HCT116 (cell line): ENCODE results near the gene OR4D9. TPM values are rescaled to one million over a fixed set of nuclear protein-coding genes. Genes with fewer than 3 reads are reported as not detected.
"Not testable (repeated sequence)": the region's sequence is repeated elsewhere in the genome, so short reads cannot be mapped to it uniquely, and the experiment has no call there.

Source experiments
- ATAC-seq: fragments of 200-7000 bp; cut with Tn5 transposase; 2 replicates; pipeline ENCODE4 v1.9.1; 2020; ENCODE audit warnings: mild to moderate bottlenecking, moderate library complexity
- BruUV-seq: library from RNA; stranded (reverse); fragments of 400-500 nt; replicated peaks from 2 replicates; lab custom pipeline; 2021; lab: Mats Ljungman, UMichigan
- CTCF ChIA-PET: fragments of 300-600 bp; sonication (Branson Sonifier 250); formaldehyde crosslinking; loops from one replicate; lab custom pipeline; 2021; ENCODE audit warnings: antibody characterized with exemption; lab: Charles Lee
- POLR2A ChIA-PET: fragments of 300-600, 350-600 bp; sonication (Branson Sonifier 250); formaldehyde crosslinking; loops from one replicate; lab custom pipeline; 2021; ENCODE audit warnings: antibody characterized with exemption; lab: Charles Lee
- RAD21 ChIA-PET, 2 experiments: fragments of 300-600 bp; sonication (Branson Sonifier 250); formaldehyde crosslinking; loops; one replicate each; lab custom pipeline; 2023; ENCODE audit warnings: low total read pairs in 2 of 2; ENCODE audit not compliant: uncharacterized antibody in 2 of 2, unreplicated experiment in 2 of 2, low non-redundant PET in 1 of 2; lab: Charles Lee
- DNase-seq: peaks from one replicate; pipeline ENCODE4 v3.0.0-alpha.2; 2010; ENCODE audit warnings: low read depth, low spot score
- H2AFZ ChIP-seq: fragments of 200-600 bp; shearing (Covaris generic), sonication (generic); 2 replicates; pipeline ENCODE4 v1.6.1; 2017; ENCODE audit warnings: low read depth, mixed run types, mixed read lengths, antibody characterized with exemption, low read length; ENCODE audit not compliant: poor library complexity, severe bottlenecking
- H3K27ac ChIP-seq: 2 replicates; pipeline ENCODE4 v1.5.1; 2012; ENCODE audit warnings: low read depth, low read length
- H3K27me3 ChIP-seq: fragments of 200-600 bp; sonication (generic); 2 replicates; pipeline ENCODE4 v1.6.1; 2016; ENCODE audit warnings: mixed run types, low read length, mixed read lengths; ENCODE audit not compliant: insufficient read depth
- H3K36me3 ChIP-seq, 2 experiments: fragments of 200-500 bp in 1 of 2; fragments of 200-600 bp in 1 of 2; sonication (Bioruptor generic) in 1 of 2; sonication (generic) in 1 of 2; 2 replicates each; pipeline versions ENCODE4 v1.5.1 to v1.6.1; 2014 to 2016; ENCODE audit warnings: low read length in 2 of 2, inconsistent platforms in 1 of 2, mixed read lengths in 1 of 2, mixed run types in 1 of 2; ENCODE audit not compliant: insufficient read depth in 2 of 2, control insufficient read depth in 1 of 2
- H3K4me1 ChIP-seq, 2 experiments: fragments of 200-600 bp in 1 of 2; sonication (generic) in 1 of 2; 2 replicates each; pipeline versions ENCODE4 v1.5.1 to v1.6.1; 2012 to 2017; ENCODE audit warnings: low read length in 2 of 2, inconsistent platforms in 1 of 2, mild to moderate bottlenecking in 1 of 2, mixed read lengths in 1 of 2, mixed run types in 1 of 2, moderate library complexity in 1 of 2; ENCODE audit not compliant: insufficient read depth in 2 of 2, control insufficient read depth in 1 of 2
- H3K4me2 ChIP-seq: fragments of 200-600 bp; sonication (generic); 2 replicates; pipeline ENCODE4 v1.6.1; 2017; ENCODE audit warnings: mixed run types, low read length, mixed read lengths
- H3K4me3 ChIP-seq, 2 experiments: fragments of 200-600 bp in 1 of 2; sonication (generic) in 1 of 2; replicated peaks in 1 of 2; 2 replicates each; pipeline ENCODE4 v1.5.1; 2011 to 2016; ENCODE audit warnings: low read length in 2 of 2, control low read depth in 1 of 2, low read depth in 1 of 2, mild to moderate bottlenecking in 1 of 2, mixed read lengths in 1 of 2, mixed run types in 1 of 2
- H3K79me2 ChIP-seq: fragments of 200-600 bp; sonication (generic); 2 replicates; pipeline ENCODE4 v1.6.1; 2017; ENCODE audit warnings: mild to moderate bottlenecking, mixed run types, low read length, moderate library complexity, mixed read lengths; ENCODE audit not compliant: insufficient read depth
- H3K9ac ChIP-seq: fragments of 200-600 bp; sonication (generic); 2 replicates; pipeline ENCODE4 v1.6.1; 2016; ENCODE audit warnings: low read length, mixed read lengths
- H3K9me2 ChIP-seq: fragments of 200-600 bp; sonication (generic), shearing (Covaris generic); 2 replicates; pipeline ENCODE4 v1.6.1; 2017; ENCODE audit warnings: mixed run types, mild to moderate bottlenecking, moderate library complexity; ENCODE audit not compliant: insufficient read depth
- H3K9me3 ChIP-seq, 2 experiments: fragments of 200-500 bp in 1 of 2; fragments of 200-600 bp in 1 of 2; sonication (Bioruptor generic) in 1 of 2; sonication (generic) in 1 of 2; 2 replicates each; pipeline ENCODE4 v1.6.1; 2014 to 2017; ENCODE audit warnings: low read length in 2 of 2, mixed read lengths in 2 of 2, inconsistent platforms in 1 of 2, low read depth in 1 of 2, mild to moderate bottlenecking in 1 of 2, mixed run types in 1 of 2, moderate library complexity in 1 of 2; ENCODE audit not compliant: control insufficient read depth in 1 of 2, insufficient read depth in 1 of 2
- H4K20me1 ChIP-seq: fragments of 200-600 bp; sonication (generic), shearing (Covaris generic); 2 replicates; pipeline ENCODE4 v1.6.1; 2017; ENCODE audit warnings: mixed run types, mild to moderate bottlenecking, moderate library complexity; ENCODE audit not compliant: insufficient read depth
- ATF3 ChIP-seq: IDR thresholded peaks from 2 replicates; pipeline ENCODE4 v1.6.1; 2012
- CBX3 ChIP-seq: IDR thresholded peaks from 2 replicates; pipeline ENCODE4 v1.6.1; 2012; ENCODE audit warnings: low read depth
- EGR1 ChIP-seq: IDR thresholded peaks from 2 replicates; pipeline ENCODE4 v1.6.1; 2012; ENCODE audit warnings: low read depth
- EZH2 ChIP-seq: fragments of 200-600 bp; sonication (generic); IDR thresholded peaks from 2 replicates; pipeline ENCODE4 v1.6.1; 2017; ENCODE audit warnings: antibody characterized with exemption, mixed run types
- EZH2phosphoT487 ChIP-seq: fragments of 200-600 bp; IDR thresholded peaks from 2 replicates; pipeline ENCODE4 v1.6.1; 2018; ENCODE audit warnings: antibody characterized with exemption, borderline replicate concordance
- FOSL1 ChIP-seq: IDR thresholded peaks from 2 replicates; pipeline ENCODE4 v1.6.1; 2012; ENCODE audit warnings: low read depth
- POLR2A ChIP-seq: IDR thresholded peaks from 2 replicates; pipeline ENCODE4 v1.7.0; 2011; ENCODE audit warnings: borderline replicate concordance; ENCODE audit not compliant: insufficient read depth, insufficient read length; ENCODE audit errors: extremely low read depth
- POLR2AphosphoS5 ChIP-seq: IDR thresholded peaks from 2 replicates; pipeline ENCODE4 v1.6.1; 2011; ENCODE audit warnings: mild to moderate bottlenecking, low read depth, low read length, moderate library complexity
- SP1 ChIP-seq: IDR thresholded peaks from 2 replicates; pipeline ENCODE4 v1.6.1; 2012; ENCODE audit warnings: low read depth
- ZNF274 ChIP-seq: fragments of 200-500 bp; sonication (Bioruptor generic); IDR thresholded peaks from 2 replicates; pipeline ENCODE4 v1.6.1; 2014; ENCODE audit warnings: mild to moderate bottlenecking, low read depth, low read length, inconsistent platforms
- intact Hi-C: fragments of 100-400 bp; cut with micrococcal nuclease; formaldehyde crosslinking; loops from 2 replicates; pipeline ENCODE4 v1.10.0; 2022
- total RNA-seq: library from RNA; stranded (reverse); gene quantifications from one replicate; pipeline ENCODE4 v1.2.1, GENCODE V29; 2021; ENCODE audit not compliant: unreplicated experiment
- TF ChIP-seq, protein P1 (sequence below), 3 experiments: fragments of 200-600 bp in 1 of 3; sonication (generic) in 1 of 3; IDR thresholded peaks in 2 of 3; conservative IDR thresholded peaks in 1 of 3; 2 replicates each; pipeline ENCODE4 v1.5.1; 2012 to 2017; ENCODE audit warnings: low read depth in 2 of 3, low read length in 2 of 3, antibody characterized with exemption in 1 of 3, borderline replicate concordance in 1 of 3, control low read depth in 1 of 3, mild to moderate bottlenecking in 1 of 3, mixed read lengths in 1 of 3, mixed run types in 1 of 3, moderate library complexity in 1 of 3; ENCODE audit not compliant: insufficient read depth in 1 of 3
- TF ChIP-seq, protein P2 (sequence below): IDR thresholded peaks from 2 replicates; pipeline ENCODE4 v1.6.1; 2011; ENCODE audit warnings: mild to moderate bottlenecking, low read length, moderate library complexity; ENCODE audit not compliant: insufficient replicate concordance; ENCODE audit errors: extremely low read depth

OR4D9 gene
- total RNA-seq, 1 experiment from 2014 or later = not detected

DNA sequence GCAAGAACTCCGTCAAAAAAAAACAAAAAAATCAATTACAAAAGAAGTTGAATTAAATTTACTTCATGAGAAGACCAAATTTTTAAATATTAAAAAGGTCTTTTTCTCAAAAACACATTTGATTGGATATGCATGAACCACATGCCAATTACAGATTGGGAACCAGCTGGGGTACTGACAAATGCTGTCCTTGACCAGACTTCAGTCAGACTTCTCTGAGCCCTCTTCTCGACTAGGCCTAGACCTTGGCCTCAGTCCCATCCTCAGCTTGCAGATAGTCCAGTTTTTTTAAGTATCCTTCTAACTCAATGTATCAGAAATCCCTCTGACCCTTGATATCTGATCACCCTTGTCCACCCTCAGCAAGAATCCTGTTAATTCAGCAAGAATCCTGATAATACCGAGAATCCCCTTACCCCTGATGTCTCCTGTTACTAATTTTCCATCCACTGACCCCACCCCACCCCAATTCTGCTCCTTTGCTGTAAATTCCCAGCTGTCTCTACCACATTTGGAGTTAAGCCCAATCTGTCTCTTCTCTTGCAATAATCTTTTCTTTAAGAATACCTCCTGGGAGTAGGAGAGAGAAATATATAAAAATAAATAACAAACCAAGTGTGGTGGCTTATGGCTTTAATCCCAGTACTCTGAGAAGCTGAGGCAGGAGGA lies 30.9 kb downstream of the OR4D9 start (continued):
- TF ChIP-seq ATF3 = no peak
- TF ChIP-seq POLR2A = no peak
- TF ChIP-seq EZH2 = no peak
- TF ChIP-seq CBX3 = no peak
- TF ChIP-seq EGR1 = no peak

- DNase-seq, H3K9me3 ChIP-seq, RAD21 ChIA-PET, CTCF ChIA-PET, H3K79me2 ChIP-seq, H2AFZ ChIP-seq, H3K27me3 ChIP-seq, H3K27ac ChIP-seq, BruUV-seq, H3K9ac ChIP-seq, POLR2A ChIA-PET, H3K36me3 ChIP-seq, H4K20me1 ChIP-seq, intact Hi-C loops, H3K4me3 ChIP-seq, H3K4me2 ChIP-seq, H3K9me2 ChIP-seq, ATAC-seq: not testable (repeated sequence)
- H3K4me1 ChIP-seq = peaks cover 32 to 49% of the 10 kb centered on the region in 2 experiments
Observed at GRCh38 chr11:59543713-59544112, 32.4 kb downstream of the OR4D9 start.

- ChIA-PET CTCF (no interaction called here), RAD21 (no interaction called here), POLR2A (no interaction called here)
- Histone ChIP-seq H3K9me2 (no peaks in the 10 kb centered on the region), H3K9ac (peak overlapping the region; percentile 61), H3K27me3 (no peaks in the 10 kb centered on the region), H3K4me2 (peak overlapping the region; percentile 76), H3K27ac (peak overlapping the region; percentile 76), H3K4me3 (peak overlapping the region; percentile 36 to 48), H3K9me3 (no peaks in the 10 kb centered on the region), H3K4me1 (peaks cover 43 to 60% of the 10 kb centered on the region in 2 experiments), H3K79me2 (no peaks in the 10 kb centered on the region), H2AFZ (peak overlapping the region; percentile 44), H3K36me3 (no peaks in the 10 kb centered on the region), H4K20me1 (no peaks in the 10 kb centered on the region)
- no peak for DNase-seq
- ATAC-seq = peak; percentile 27
- TSS peak; percentile 96 for BruUV-seq
- no peak for TF ChIP-seq ZNF274
- TF ChIP-seq, protein P1, sequence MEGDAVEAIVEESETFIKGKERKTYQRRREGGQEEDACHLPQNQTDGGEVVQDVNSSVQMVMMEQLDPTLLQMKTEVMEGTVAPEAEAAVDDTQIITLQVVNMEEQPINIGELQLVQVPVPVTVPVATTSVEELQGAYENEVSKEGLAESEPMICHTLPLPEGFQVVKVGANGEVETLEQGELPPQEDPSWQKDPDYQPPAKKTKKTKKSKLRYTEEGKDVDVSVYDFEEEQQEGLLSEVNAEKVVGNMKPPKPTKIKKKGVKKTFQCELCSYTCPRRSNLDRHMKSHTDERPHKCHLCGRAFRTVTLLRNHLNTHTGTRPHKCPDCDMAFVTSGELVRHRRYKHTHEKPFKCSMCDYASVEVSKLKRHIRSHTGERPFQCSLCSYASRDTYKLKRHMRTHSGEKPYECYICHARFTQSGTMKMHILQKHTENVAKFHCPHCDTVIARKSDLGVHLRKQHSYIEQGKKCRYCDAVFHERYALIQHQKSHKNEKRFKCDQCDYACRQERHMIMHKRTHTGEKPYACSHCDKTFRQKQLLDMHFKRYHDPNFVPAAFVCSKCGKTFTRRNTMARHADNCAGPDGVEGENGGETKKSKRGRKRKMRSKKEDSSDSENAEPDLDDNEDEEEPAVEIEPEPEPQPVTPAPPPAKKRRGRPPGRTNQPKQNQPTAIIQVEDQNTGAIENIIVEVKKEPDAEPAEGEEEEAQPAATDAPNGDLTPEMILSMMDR (IDR thresholded peaks at IDR 0.05 in 2 of 3, conservative IDR thresholded peaks at IDR 0.05 in 1 of 3; ENCODE audit: borderline replicate concordance in 1 of 3, insufficient read depth in 1 of 3, low read depth in 2 of 3, low read length in 2 of 3) = no peak
- TF ChIP-seq SP1 = no peak
- no peak for TF ChIP-seq ATF3
- no peak for TF ChIP-seq EZH2phosphoT487
- TF ChIP-seq FOSL1 = no peak
- no peak for TF ChIP-seq POLR2AphosphoS5
- TF ChIP-seq, protein P2, sequence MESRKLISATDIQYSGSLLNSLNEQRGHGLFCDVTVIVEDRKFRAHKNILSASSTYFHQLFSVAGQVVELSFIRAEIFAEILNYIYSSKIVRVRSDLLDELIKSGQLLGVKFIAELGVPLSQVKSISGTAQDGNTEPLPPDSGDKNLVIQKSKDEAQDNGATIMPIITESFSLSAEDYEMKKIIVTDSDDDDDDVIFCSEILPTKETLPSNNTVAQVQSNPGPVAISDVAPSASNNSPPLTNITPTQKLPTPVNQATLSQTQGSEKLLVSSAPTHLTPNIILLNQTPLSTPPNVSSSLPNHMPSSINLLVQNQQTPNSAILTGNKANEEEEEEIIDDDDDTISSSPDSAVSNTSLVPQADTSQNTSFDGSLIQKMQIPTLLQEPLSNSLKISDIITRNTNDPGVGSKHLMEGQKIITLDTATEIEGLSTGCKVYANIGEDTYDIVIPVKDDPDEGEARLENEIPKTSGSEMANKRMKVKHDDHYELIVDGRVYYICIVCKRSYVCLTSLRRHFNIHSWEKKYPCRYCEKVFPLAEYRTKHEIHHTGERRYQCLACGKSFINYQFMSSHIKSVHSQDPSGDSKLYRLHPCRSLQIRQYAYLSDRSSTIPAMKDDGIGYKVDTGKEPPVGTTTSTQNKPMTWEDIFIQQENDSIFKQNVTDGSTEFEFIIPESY = no peak
- intact Hi-C loops = no loop called here
Observed at GRCh38 chr11:59544869-59545178, 33.5 kb downstream of the OR4D9 start.
